GM12801 (cell line): ENCODE data around the gene CTAGE1.

Experiments
- CTCF ChIP-seq: IDR thresholded peaks from one replicate; pipeline ENCODE4 v1.5.1; 2011; ENCODE audit warnings: control low read depth; ENCODE audit not compliant: insufficient read length; ENCODE audit errors: extremely low read depth

Gene CTAGE1

GRCh38 chr18:22417496-22418188, at the start of gene CTAGE1:
CTAGE1 (minus strand) TSS chr18:22417915; CDS start chr18:22417811, 104 bp downstream.
- no peak for TF ChIP-seq CTCF

GRCh38 chr18:22466608-22467395, 49.1 kb upstream of the CTAGE1 start:
- TF ChIP-seq CTCF = no peak

GRCh38 chr18:22465859-22466457, 48.2 kb upstream of the CTAGE1 start:
- TF ChIP-seq CTCF = no peak

GRCh38 chr18:22463076-22463475, 45.4 kb upstream of the CTAGE1 start:
- no peak for TF ChIP-seq CTCF

GRCh38 chr18:22459491-22459890, 41.8 kb upstream of the CTAGE1 start:
- no peak for TF ChIP-seq CTCF

- no peak for TF ChIP-seq CTCF
These were observed 39.8 kb upstream of the CTAGE1 start for GRCh38 chr18:22457524-22457923.

- no peak for TF ChIP-seq CTCF
These were observed 38.8 kb upstream of the CTAGE1 start for GRCh38 chr18:22456547-22456946.
